Measurements from ENCODE around the gene SLC22A7.

SLC22A7 gene

DNA sequence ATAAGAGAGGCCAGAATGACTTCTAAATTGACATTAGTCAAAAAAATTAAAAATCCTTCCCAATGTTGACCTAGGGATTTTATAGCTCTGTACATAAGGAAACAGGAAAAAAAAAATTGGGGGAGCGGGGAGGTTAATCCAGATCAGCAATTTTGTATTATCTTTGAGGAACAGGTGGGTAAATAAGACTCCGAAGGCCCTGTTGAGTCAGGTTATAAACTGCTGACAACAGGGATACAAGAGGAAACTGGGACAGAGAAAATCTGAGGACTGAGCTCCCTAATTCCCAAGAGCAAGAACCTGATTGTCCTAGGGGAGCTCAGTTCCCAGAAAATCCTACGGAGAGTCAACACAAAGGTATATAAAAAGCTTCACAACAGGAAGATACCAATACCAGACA lies 37.4 kb downstream of the SLC22A7 start:
- TF ChIP-seq, protein P1, sequence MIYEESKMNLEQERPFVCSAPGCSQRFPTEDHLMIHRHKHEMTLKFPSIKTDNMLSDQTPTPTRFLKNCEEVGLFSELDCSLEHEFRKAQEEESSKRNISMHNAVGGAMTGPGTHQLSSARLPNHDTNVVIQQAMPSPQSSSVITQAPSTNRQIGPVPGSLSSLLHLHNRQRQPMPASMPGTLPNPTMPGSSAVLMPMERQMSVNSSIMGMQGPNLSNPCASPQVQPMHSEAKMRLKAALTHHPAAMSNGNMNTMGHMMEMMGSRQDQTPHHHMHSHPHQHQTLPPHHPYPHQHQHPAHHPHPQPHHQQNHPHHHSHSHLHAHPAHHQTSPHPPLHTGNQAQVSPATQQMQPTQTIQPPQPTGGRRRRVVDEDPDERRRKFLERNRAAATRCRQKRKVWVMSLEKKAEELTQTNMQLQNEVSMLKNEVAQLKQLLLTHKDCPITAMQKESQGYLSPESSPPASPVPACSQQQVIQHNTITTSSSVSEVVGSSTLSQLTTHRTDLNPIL (CRISPR knock-in tag; IDR thresholded peaks at IDR 0.05; ENCODE audit: low read depth): no peak
- TF ChIP-seq TSHZ2 (CRISPR knock-in tag; IDR thresholded peaks at IDR 0.05) (no peak), ZC3H10 (CRISPR knock-in tag; IDR thresholded peaks at IDR 0.05) (no peak), PPARA (CRISPR knock-in tag; IDR thresholded peaks at IDR 0.05; ENCODE audit: borderline replicate concordance) (no peak), TCF4 (CRISPR knock-in tag; IDR thresholded peaks at IDR 0.05; ENCODE audit: borderline replicate concordance) (no peak), ZNF70 (CRISPR knock-in tag; IDR thresholded peaks at IDR 0.05) (no peak), RARB (CRISPR knock-in tag; IDR thresholded peaks at IDR 0.05) (no peak), GLIS3 (CRISPR knock-in tag; IDR thresholded peaks at IDR 0.05) (no peak), BACH2 (CRISPR knock-in tag; IDR thresholded peaks at IDR 0.05; ENCODE audit: borderline replicate concordance) (no peak), ZNF565 (CRISPR knock-in tag; conservative IDR thresholded peaks at IDR 0.05; ENCODE audit: low read depth) (no peak), TOX (CRISPR knock-in tag; IDR thresholded peaks at IDR 0.05; ENCODE audit: borderline replicate concordance) (no peak), OSR1 (CRISPR knock-in tag; IDR thresholded peaks at IDR 0.05) (no peak), ISL1 (CRISPR knock-in tag; IDR thresholded peaks at IDR 0.05) (no peak), SNAI2 (CRISPR knock-in tag; IDR thresholded peaks at IDR 0.05) (no peak), ZNF8 (CRISPR knock-in tag; IDR thresholded peaks at IDR 0.05) (no peak), ESRRG (CRISPR knock-in tag; IDR thresholded peaks at IDR 0.05) (no peak), CSDC2 (CRISPR knock-in tag; IDR thresholded peaks at IDR 0.05) (no peak)
- TF ChIP-seq, protein P2, sequence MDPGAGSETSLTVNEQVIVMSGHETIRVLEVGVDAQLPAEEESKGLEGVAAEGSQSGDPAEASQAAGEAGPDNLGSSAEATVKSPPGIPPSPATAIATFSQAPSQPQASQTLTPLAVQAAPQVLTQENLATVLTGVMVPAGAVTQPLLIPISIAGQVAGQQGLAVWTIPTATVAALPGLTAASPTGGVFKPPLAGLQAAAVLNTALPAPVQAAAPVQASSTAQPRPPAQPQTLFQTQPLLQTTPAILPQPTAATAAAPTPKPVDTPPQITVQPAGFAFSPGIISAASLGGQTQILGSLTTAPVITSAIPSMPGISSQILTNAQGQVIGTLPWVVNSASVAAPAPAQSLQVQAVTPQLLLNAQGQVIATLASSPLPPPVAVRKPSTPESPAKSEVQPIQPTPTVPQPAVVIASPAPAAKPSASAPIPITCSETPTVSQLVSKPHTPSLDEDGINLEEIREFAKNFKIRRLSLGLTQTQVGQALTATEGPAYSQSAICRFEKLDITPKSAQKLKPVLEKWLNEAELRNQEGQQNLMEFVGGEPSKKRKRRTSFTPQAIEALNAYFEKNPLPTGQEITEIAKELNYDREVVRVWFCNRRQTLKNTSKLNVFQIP (CRISPR knock-in tag; IDR thresholded peaks at IDR 0.05; ENCODE audit: borderline replicate concordance, low read depth): no peak
- TF ChIP-seq, protein P3, sequence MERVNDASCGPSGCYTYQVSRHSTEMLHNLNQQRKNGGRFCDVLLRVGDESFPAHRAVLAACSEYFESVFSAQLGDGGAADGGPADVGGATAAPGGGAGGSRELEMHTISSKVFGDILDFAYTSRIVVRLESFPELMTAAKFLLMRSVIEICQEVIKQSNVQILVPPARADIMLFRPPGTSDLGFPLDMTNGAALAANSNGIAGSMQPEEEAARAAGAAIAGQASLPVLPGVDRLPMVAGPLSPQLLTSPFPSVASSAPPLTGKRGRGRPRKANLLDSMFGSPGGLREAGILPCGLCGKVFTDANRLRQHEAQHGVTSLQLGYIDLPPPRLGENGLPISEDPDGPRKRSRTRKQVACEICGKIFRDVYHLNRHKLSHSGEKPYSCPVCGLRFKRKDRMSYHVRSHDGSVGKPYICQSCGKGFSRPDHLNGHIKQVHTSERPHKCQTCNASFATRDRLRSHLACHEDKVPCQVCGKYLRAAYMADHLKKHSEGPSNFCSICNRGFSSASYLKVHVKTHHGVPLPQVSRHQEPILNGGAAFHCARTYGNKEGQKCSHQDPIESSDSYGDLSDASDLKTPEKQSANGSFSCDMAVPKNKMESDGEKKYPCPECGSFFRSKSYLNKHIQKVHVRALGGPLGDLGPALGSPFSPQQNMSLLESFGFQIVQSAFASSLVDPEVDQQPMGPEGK (CRISPR knock-in tag; IDR thresholded peaks at IDR 0.05; ENCODE audit: borderline replicate concordance): no peak
- ATAC-seq: no peak

DNA sequence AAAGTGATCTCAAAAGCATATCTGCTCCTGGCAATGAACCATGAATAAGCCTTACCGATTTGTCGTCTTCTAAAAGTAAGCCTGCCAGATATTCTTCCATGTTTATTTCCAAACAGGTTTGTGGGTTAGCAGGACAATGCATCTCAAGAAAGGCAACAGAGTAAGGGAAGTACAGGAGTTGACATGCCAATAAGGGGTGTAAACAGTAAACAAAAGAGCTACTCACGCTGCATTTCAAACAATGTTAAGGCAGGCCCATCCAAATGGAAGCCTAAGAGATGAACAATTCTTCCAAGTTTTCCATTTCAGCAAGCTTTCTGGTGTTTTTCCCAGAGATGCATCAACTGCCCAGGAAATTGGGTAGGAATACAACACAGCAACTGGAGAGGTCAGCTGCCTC lies 38.3 kb downstream of the SLC22A7 start:
- no peak for ATAC-seq
- TF ChIP-seq ESRRG (CRISPR knock-in tag; IDR thresholded peaks at IDR 0.05) (no peak), ZNF565 (CRISPR knock-in tag; conservative IDR thresholded peaks at IDR 0.05; ENCODE audit: low read depth) (no peak), BACH2 (CRISPR knock-in tag; IDR thresholded peaks at IDR 0.05; ENCODE audit: borderline replicate concordance) (no peak), TCF4 (CRISPR knock-in tag; IDR thresholded peaks at IDR 0.05; ENCODE audit: borderline replicate concordance) (no peak), ZFP3 (CRISPR knock-in tag; IDR thresholded peaks at IDR 0.05) (no peak), GLIS3 (CRISPR knock-in tag; IDR thresholded peaks at IDR 0.05) (no peak), ZFP30 (CRISPR knock-in tag; IDR thresholded peaks at IDR 0.05) (no peak), CSRNP3 (CRISPR knock-in tag; IDR thresholded peaks at IDR 0.05) (no peak), SNAI2 (CRISPR knock-in tag; IDR thresholded peaks at IDR 0.05) (no peak), RARB (CRISPR knock-in tag; IDR thresholded peaks at IDR 0.05) (no peak), OSR1 (CRISPR knock-in tag; IDR thresholded peaks at IDR 0.05) (no peak), PPARA (CRISPR knock-in tag; IDR thresholded peaks at IDR 0.05; ENCODE audit: borderline replicate concordance) (no peak), ZNF70 (CRISPR knock-in tag; IDR thresholded peaks at IDR 0.05) (no peak), TOX (CRISPR knock-in tag; IDR thresholded peaks at IDR 0.05; ENCODE audit: borderline replicate concordance) (no peak)
- TF ChIP-seq, protein P3 (CRISPR knock-in tag; IDR thresholded peaks at IDR 0.05; ENCODE audit: borderline replicate concordance): no peak

Data from SK-N-SH treated with all-trans-retinoic acid at 6 μM for 48 hours (cell line).